ENCODE results near the gene CCR5AS.
"Not testable (repeated sequence)": the region's sequence is repeated elsewhere in the genome, so short reads cannot be mapped to it uniquely, and the experiment has no call there.

CCR5AS gene

GRCh38 chr3:46406788-46407611, at the start of gene CCR5AS, which contains the start of gene CCRL2:
Gene CCR5AS (minus strand): TSS chr3:46407066.
Gene CCRL2 (plus strand): TSS chr3:46407259. CDS start chr3:46408080, 821 bp downstream.
- DNase-seq (ENCODE audit: low read depth), result peak; percentile 53

- no peak for DNase-seq (ENCODE audit: low read depth)
Measured at GRCh38 chr3:46456118-46456517, 49.3 kb upstream of the CCR5AS start.

- DNase-seq (ENCODE audit: low read depth), result no peak
Measured at GRCh38 chr3:46455231-46456115, 48.6 kb upstream of the CCR5AS start.

GRCh38 chr3:46454606-46455005, 47.7 kb upstream of the CCR5AS start:
- DNase-seq (ENCODE audit: low read depth), result no peak

GRCh38 chr3:46454209-46454595, 47.3 kb upstream of the CCR5AS start:
- DNase-seq (ENCODE audit: low read depth), result no peak

- DNase-seq (ENCODE audit: low read depth), result no peak
Measured at GRCh38 chr3:46453526-46454208, 46.8 kb upstream of the CCR5AS start.

- DNase-seq (ENCODE audit: low read depth), result peak; percentile 20
Measured at GRCh38 chr3:46449755-46450552, 43.1 kb upstream of the CCR5AS start.

GRCh38 chr3:46448721-46449120, 41.9 kb upstream of the CCR5AS start:
- DNase-seq (ENCODE audit: low read depth), result no peak

GRCh38 chr3:46447228-46447985, 40.5 kb upstream of the CCR5AS start:
- DNase-seq (ENCODE audit: low read depth), result no peak

GRCh38 chr3:46442576-46443530, 36.0 kb upstream of the CCR5AS start:
- no peak for DNase-seq (ENCODE audit: low read depth)

GRCh38 chr3:46440531-46441294, 33.8 kb upstream of the CCR5AS start:
- no peak for DNase-seq (ENCODE audit: low read depth)

GRCh38 chr3:46438831-46439230, 32.0 kb upstream of the CCR5AS start:
- DNase-seq (ENCODE audit: low read depth), result no peak

GRCh38 chr3:46435081-46435726, 28.3 kb upstream of the CCR5AS start:
- DNase-seq (ENCODE audit: low read depth), result no peak

GRCh38 chr3:46433841-46434240, 27.0 kb upstream of the CCR5AS start:
- no peak for DNase-seq (ENCODE audit: low read depth)

- DNase-seq (ENCODE audit: low read depth), result not testable (repeated sequence)
Measured at GRCh38 chr3:46433118-46433517, 26.3 kb upstream of the CCR5AS start.

- DNase-seq (ENCODE audit: low read depth), result not testable (repeated sequence)
Measured at GRCh38 chr3:46431905-46432304, 25.0 kb upstream of the CCR5AS start.

GRCh38 chr3:46430879-46431278, 24.0 kb upstream of the CCR5AS start:
- DNase-seq (ENCODE audit: low read depth), result not testable (repeated sequence)

- DNase-seq (ENCODE audit: low read depth), result no peak
Measured at GRCh38 chr3:46429671-46430070, 22.8 kb upstream of the CCR5AS start.
